Measurements from ENCODE around the gene GNAQ.

GRCh38 chr9:77798140-77798539, 233.5 kb downstream of the GNAQ start:
- TF ChIP-seq CTCF (conservative IDR thresholded peaks at IDR 0.05 in 1 of 2, IDR thresholded peaks at IDR 0.05 in 1 of 2; ENCODE audit: low read depth in 1 of 2, low read length in 2 of 2) (no peak), EZH2 (IDR thresholded peaks at IDR 0.05; ENCODE audit: low read length, missing control alignments) (no peak)

All from fibroblast of lung (primary cell).